ENCODE measurements around the gene OR8G1.
"Not testable (repeated sequence)": the region's sequence is repeated elsewhere in the genome, so short reads cannot be mapped to it uniquely, and the experiment has no call there.

Gene OR8G1

DNA sequence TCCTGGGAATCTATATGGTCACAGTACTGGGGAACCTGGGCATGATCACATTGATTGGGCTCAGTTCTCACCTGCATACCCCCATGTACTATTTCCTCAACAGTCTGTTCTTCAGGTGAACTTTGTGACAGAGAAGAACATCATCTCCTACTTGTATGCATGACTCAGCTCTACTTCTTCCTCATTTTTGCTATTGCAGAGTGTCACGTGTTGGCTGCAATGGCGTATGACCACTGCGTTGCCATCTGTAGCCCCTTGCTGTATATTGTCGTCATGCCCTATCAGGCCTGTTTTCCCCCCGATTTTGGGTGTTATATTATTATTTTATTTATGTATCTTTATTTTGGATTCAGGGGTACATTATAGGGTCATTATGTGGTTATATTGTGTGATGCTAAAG lies 2.4 kb upstream of the OR8G1 start:
- no peak for DNase-seq (ENCODE audit: low read depth)

DNA sequence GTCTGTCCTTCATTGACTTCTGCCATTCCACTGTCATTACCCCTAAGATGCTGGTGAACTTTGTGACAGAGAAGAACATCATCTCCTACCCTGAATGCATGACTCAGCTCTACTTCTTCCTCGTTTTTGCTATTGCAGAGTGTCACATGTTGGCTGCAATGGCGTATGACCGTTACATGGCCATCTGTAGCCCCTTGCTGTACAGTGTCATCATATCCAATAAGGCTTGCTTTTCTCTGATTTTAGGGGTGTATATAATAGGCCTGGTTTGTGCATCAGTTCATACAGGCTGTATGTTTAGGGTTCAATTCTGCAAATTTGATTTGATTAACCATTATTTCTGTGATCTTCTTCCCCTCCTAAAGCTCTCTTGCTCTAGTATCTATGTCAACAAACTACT lies 9.0 kb downstream of the OR8G1 start:
- not testable (repeated sequence) for DNase-seq (ENCODE audit: low read depth)

- DNase-seq (ENCODE audit: low read depth): no peak
Observed at GRCh38 chr11:124256076-124256475, 15.2 kb downstream of the OR8G1 start, which contains the start of gene OR8G5. TSS of gene OR8G5 (plus strand) at chr11:124256376. CDS start at chr11:124264932, 8,556 bp downstream.

- not testable (repeated sequence) for DNase-seq (ENCODE audit: low read depth)
Observed at GRCh38 chr11:124265041-124265440, 24.1 kb downstream of the OR8G1 start.

DNA sequence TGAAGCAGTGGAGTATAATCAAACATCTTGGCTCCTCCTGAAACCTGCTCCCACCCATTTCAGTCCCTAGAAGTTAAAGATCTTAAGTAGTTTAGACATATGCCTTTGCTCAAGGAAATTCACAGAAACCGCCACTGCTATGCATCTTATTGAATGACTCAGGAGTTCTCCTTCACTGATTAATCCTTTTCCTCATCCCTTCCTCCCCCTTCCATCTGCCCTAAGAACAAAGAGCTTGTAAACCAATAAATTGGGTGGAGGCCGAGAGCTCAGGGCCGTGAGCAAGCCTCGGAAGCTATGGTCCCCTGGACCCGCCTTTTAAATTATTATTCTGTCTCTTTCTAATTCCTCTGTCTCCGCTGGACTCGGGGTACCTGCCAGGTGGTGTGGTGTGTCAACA lies 30.0 kb downstream of the OR8G1 start:
- DNase-seq (ENCODE audit: low read depth): peak; percentile 38

- no peak for DNase-seq (ENCODE audit: low read depth)
Observed at GRCh38 chr11:124274000-124274399, 33.1 kb downstream of the OR8G1 start.

GRCh38 chr11:124276081-124276480 lies 35.2 kb downstream of the OR8G1 start:
- peak; percentile 97 for DNase-seq (ENCODE audit: low read depth)

GRCh38 chr11:124277207-124277606 lies 36.3 kb downstream of the OR8G1 start:
- no peak for DNase-seq (ENCODE audit: low read depth)

DNA sequence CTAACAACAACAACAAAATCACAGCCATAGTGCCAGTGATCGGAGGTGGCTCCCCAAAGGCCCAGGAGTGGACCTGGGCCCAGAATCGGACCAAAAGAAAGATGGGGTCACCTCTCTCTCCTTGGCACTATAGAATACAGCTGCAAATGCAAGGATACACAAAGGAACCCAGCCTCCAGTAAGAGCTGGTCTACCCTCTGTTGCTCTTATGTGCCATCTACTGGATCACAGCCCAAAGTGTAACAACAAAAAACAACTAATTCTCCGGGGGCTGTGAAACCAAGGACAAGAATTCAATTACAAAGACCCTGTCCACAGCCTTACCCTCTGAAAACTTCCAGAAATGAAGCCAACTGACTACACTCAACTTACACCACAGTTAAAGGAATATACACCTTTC lies 36.9 kb downstream of the OR8G1 start:
- no peak for DNase-seq (ENCODE audit: low read depth)

- DNase-seq (ENCODE audit: low read depth): peak; percentile 41
Observed at GRCh38 chr11:124278261-124278660, 37.4 kb downstream of the OR8G1 start.

DNA sequence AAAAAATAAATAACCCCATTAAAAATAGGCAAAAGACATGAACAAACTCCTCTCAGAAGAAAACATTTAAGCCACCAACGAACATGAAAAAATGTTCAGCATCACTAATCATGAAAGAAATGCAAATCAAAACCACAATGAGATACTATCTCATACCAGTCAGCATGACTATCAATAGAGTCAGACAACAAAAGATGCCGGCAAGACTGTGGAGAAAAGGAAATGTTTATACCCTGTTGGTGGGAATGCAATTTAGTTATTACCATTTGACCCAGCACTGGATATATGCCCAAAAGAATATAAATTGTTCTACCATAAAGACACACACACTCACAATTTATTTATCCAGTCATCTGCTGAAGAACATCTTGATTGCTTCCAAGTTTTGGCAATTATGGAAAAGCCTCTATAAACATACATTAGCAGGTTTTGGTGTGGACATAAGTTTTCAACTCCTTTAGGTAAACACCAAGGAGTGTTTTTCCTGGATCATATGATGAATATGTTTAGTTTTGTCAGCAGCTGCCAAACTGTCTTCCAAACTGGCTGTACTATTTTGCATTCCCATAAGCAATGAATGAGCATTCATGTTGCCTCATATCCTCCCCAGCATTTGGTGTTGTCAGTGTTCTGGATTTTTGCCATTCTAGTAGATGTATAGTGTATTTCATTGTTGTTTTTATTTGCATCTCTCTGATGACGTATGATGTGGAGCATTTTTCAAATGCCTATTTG lies 44.9 kb downstream of the OR8G1 start:
- peak; percentile 96 for DNase-seq (ENCODE audit: low read depth)

DNA sequence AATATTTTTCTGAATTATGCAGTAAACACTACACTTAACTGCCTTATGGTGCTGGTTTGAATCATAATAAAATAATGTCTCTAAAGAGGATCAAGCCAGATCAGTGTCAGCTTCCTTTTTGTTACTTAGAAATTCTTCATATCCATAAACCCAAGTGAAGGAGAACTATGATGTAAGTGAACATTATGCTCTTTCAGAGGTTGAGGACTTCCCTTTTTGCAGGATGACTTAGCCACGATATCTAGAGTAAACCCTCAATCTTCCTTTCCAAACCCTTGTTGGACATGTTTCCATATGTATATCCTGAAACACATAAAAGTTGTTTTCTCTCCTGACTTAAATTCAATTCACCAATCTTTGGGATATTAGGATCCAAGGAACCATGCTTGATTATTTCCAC lies 53.8 kb downstream of the OR8G1 start:
- no peak for DNase-seq (ENCODE audit: low read depth)

DNA sequence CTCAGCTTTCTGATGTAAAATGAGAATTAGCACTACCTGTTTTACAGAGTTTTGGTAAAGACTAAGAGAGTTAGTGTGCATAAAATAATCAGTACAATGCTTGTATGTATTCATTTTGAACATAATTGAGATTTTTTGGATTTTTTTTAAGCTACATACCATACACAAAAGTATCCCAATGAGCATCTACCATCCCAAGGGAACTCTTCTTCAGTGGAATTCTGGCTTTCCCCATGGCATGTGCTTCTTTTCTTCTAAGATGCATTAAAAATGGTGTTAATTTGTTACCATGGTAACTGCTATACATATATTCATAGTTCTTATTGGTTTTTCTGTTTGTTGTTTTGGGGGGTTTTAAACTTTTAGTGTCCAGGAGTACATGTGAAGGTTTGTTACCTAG lies 55.1 kb downstream of the OR8G1 start:
- no peak for DNase-seq (ENCODE audit: low read depth)

GRCh38 chr11:124297921-124298320 lies 57.0 kb downstream of the OR8G1 start:
- no peak for DNase-seq (ENCODE audit: low read depth)

DNA sequence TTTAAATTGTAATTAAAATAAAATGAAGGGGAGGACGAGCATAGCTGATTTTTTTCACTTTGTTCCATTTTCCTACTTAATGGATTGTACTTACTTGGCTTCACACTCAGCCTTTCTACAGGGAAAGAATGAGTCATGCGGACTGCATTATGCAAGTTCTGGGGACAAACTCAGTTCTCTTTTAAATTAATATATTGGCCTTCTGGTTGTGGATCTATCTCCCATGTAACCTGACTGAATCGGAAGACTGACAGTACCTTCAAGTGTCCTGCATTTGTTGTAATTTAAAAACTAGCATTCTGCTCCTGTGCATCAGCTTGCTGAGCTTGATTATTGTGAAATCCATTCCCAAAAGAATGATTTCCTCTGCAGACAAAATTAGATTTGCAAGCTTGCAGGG lies 60.7 kb downstream of the OR8G1 start:
- peak; percentile 92 for DNase-seq (ENCODE audit: low read depth)

GRCh38 chr11:124302347-124303125 lies 61.6 kb downstream of the OR8G1 start:
- peak; percentile 64 for DNase-seq (ENCODE audit: low read depth)

All from iris pigment epithelial cell (primary cell).